GM23338 (cell line): ENCODE measurements around the gene PPP1R16B. TPM values are rescaled to one million over a fixed set of nuclear protein-coding genes. Genes with fewer than 3 reads are reported as not detected.

Source experiments
- ATAC-seq: fragments of 200-7000 bp; cut with Tn5 transposase; 3 replicates; pipeline ENCODE4 v1.9.1; 2020
- DNase-seq: peaks from one replicate; pipeline ENCODE4 v3.0.0-alpha.2; 2015; ENCODE audit warnings: low spot score
- H2AFZ ChIP-seq: fragments of 200-600 bp; sonication (generic); 2 replicates; pipeline ENCODE4 v1.8.0; 2016; ENCODE audit warnings: antibody characterized with exemption, mild to moderate bottlenecking, moderate library complexity
- H3F3A ChIP-seq: fragments of 200-600 bp; sonication (generic); replicated peaks from 2 replicates; pipeline ENCODE4 v1.8.0; 2017; ENCODE audit warnings: antibody characterized with exemption, mixed run types, low read depth
- H3K27ac ChIP-seq: fragments of 200-600 bp; sonication (generic); 2 replicates; pipeline ENCODE4 v1.6.1; 2016; ENCODE audit warnings: low read depth
- H3K27me3 ChIP-seq: fragments of 200-600 bp; sonication (generic); 2 replicates; pipeline ENCODE4 v1.8.0; 2016; ENCODE audit warnings: mild to moderate bottlenecking, mixed run types, moderate library complexity; ENCODE audit not compliant: insufficient read depth
- H3K36me3 ChIP-seq: fragments of 200-600 bp; sonication (generic); 2 replicates; pipeline ENCODE4 v1.8.0; 2016; ENCODE audit warnings: mild to moderate bottlenecking; ENCODE audit not compliant: insufficient read depth
- H3K4me1 ChIP-seq: fragments of 200-600 bp; sonication (generic); 2 replicates; pipeline ENCODE4 v1.8.0; 2016; ENCODE audit warnings: mild to moderate bottlenecking, moderate library complexity; ENCODE audit not compliant: insufficient read depth
- H3K4me2 ChIP-seq: fragments of 200-600 bp; sonication (generic); 2 replicates; pipeline ENCODE4 v1.7.1; 2017; ENCODE audit warnings: mixed run types
- H3K4me3 ChIP-seq: fragments of 200-600 bp; sonication (generic); 2 replicates; pipeline ENCODE4 v1.6.1; 2016; ENCODE audit warnings: mixed run types
- H3K79me2 ChIP-seq: fragments of 200-600 bp; sonication (generic); replicated peaks from 2 replicates; pipeline ENCODE4 v1.8.0; 2017; ENCODE audit warnings: mild to moderate bottlenecking; ENCODE audit not compliant: insufficient read depth
- H3K9me2 ChIP-seq: fragments of 200-600 bp; sonication (generic); 2 replicates; pipeline ENCODE4 v1.8.0; 2017; ENCODE audit not compliant: insufficient read depth
- H4K20me1 ChIP-seq: fragments of 200-600 bp; sonication (generic); replicated peaks from 2 replicates; pipeline ENCODE4 v1.8.0; 2017; ENCODE audit warnings: mild to moderate bottlenecking; ENCODE audit not compliant: insufficient read depth
- H3K27ac Mint-ChIP-seq: 2 replicates; pipeline ENCODE4 v1.8.0; 2020; ENCODE audit warnings: inconsistent platforms, mild to moderate bottlenecking, moderate library complexity, mixed read lengths
- H3K27me3 Mint-ChIP-seq: 3 replicates; pipeline ENCODE4 v1.8.0; 2022; ENCODE audit warnings: low read depth, mild to moderate bottlenecking, moderate library complexity, mixed read lengths, inconsistent platforms; ENCODE audit not compliant: insufficient read depth, poor library complexity
- H3K36me3 Mint-ChIP-seq: 3 replicates; pipeline ENCODE4 v1.8.0; 2021; ENCODE audit warnings: low read depth, mild to moderate bottlenecking, inconsistent platforms, moderate library complexity, mixed read lengths
- H3K4me1 Mint-ChIP-seq: 3 replicates; pipeline ENCODE4 v1.8.0; 2020; ENCODE audit warnings: mild to moderate bottlenecking, inconsistent platforms, mixed read lengths
- H3K4me3 Mint-ChIP-seq: 3 replicates; pipeline ENCODE4 v1.8.0; 2021; ENCODE audit warnings: moderate library complexity, mild to moderate bottlenecking, inconsistent platforms, mixed read lengths
- H3K9me3 Mint-ChIP-seq: 3 replicates; pipeline ENCODE4 v1.8.0; 2020; ENCODE audit warnings: moderate library complexity, mild to moderate bottlenecking, inconsistent platforms, mixed read lengths
- EZH2phosphoT487 ChIP-seq: fragments of 200-600 bp; sonication (generic); IDR thresholded peaks from one replicate; pipeline ENCODE4 v1.8.1; 2018; ENCODE audit warnings: antibody characterized with exemption; ENCODE audit not compliant: unreplicated experiment
- JUNB ChIP-seq: IDR thresholded peaks from one replicate; pipeline ENCODE4 v1.6.1; 2016; ENCODE audit warnings: antibody characterized with exemption; ENCODE audit not compliant: unreplicated experiment
- NANOG ChIP-seq: IDR thresholded peaks from 2 replicates; pipeline ENCODE4 v1.6.1; 2016; ENCODE audit warnings: antibody characterized with exemption, borderline replicate concordance
- POLR2AphosphoS5 ChIP-seq: IDR thresholded peaks from 2 replicates; pipeline ENCODE4 v1.6.1; 2016; ENCODE audit warnings: antibody characterized with exemption, low read depth
- STAT1 ChIP-seq: IDR thresholded peaks from one replicate; pipeline ENCODE4 v1.6.1; 2016; ENCODE audit warnings: antibody characterized with exemption; ENCODE audit not compliant: unreplicated experiment
- ZNF114 ChIP-seq: fragments of 250-450 bp; sonication (Bioruptor Pico); IDR thresholded peaks from 2 replicates; pipeline ENCODE4 v1.5.0; 2020; ENCODE audit warnings: mild to moderate bottlenecking, moderate library complexity
- ZNF331 ChIP-seq: fragments of 250-450 bp; sonication (Bioruptor Pico); IDR thresholded peaks from 2 replicates; pipeline ENCODE4 v1.5.0; 2020; ENCODE audit warnings: low read depth, mild to moderate bottlenecking, moderate library complexity
- polyA plus RNA-seq: library from polyadenylated mRNA; unstranded; fragments of >200 nt; fragmentation: Nextera tagmentation; extraction: Ambion mirVana; gene quantifications from 2 replicates; pipeline ENCODE4 v1.2.1, GENCODE V29; 2016
- total RNA-seq: library from RNA; depleted of rRNA; stranded (reverse); fragments of >200 nt; shearing (Covaris generic); gene quantifications from 2 replicates; pipeline ENCODE4 v1.2.3, GENCODE V29; 2014
- TF ChIP-seq, protein P1 (sequence below): IDR thresholded peaks from one replicate; pipeline ENCODE4 v1.6.1; 2018; ENCODE audit warnings: antibody characterized with exemption; ENCODE audit not compliant: unreplicated experiment
- TF ChIP-seq, protein P2 (sequence below), 2 experiments: fragments of 200-600 bp in 1 of 2; sonication (generic) in 1 of 2; conservative IDR thresholded peaks; 2 replicates each; pipeline versions ENCODE4 v1.5.1 to v1.6.1; 2016 to 2017; ENCODE audit warnings: antibody characterized with exemption in 2 of 2, low read depth in 2 of 2, mild to moderate bottlenecking in 2 of 2, moderate library complexity in 1 of 2

Gene PPP1R16B
- total and polyA plus RNA-seq, 2 experiments from 2014 or later: 1.6 to 11.5 TPM

DNA sequence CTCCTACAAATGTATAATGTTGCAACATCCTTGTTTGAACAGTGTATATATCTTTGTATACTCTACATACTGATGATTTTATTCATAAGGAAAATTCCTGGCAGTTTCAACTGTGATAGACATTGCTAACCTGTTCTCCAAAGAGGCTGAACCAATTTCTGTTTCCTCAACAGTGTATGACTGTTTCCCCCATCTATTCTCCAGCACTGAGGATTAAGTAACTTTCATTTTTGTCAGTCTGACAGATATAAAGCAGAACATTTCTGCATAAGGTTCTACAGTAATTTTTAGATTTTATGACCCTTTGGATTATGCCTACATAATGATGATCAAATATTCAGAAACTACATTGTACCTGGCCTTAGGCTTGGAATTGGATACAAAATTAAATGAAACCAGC, 9.9 kb downstream of the PPP1R16B start:
- Histone ChIP-seq H3K36me3 (no peaks in the 10 kb centered on the region), H3K27me3 (no peaks in the 10 kb centered on the region), H3K27ac (no peak overlapping the region), H2AFZ (no peak overlapping the region), H3K4me3 (no peak overlapping the region), H4K20me1 (peaks cover 7% of the 10 kb centered on the region), H3K79me2 (peaks cover 10% of the 10 kb centered on the region), H3F3A (no peaks in the 10 kb centered on the region), H3K4me2 (no peak overlapping the region), H3K9me2 (no peaks in the 10 kb centered on the region), H3K4me1 (peaks cover 14% of the 10 kb centered on the region)
- H3K4me3 Mint-ChIP-seq: no peak overlapping the region
- no peak for DNase-seq
- no peaks in the 10 kb centered on the region for H3K36me3 Mint-ChIP-seq
- ATAC-seq: no peak
- H3K27me3 Mint-ChIP-seq: peaks cover 8% of the 10 kb centered on the region
- H3K9me3 Mint-ChIP-seq: no peaks in the 10 kb centered on the region
- TF ChIP-seq ZNF114 (CRISPR knock-in tag) (no peak), POLR2AphosphoS5 (no peak), STAT1 (no peak), JUNB (no peak), EZH2phosphoT487 (no peak), ZNF331 (CRISPR knock-in tag) (no peak), NANOG (no peak)
- TF ChIP-seq, protein P1, sequence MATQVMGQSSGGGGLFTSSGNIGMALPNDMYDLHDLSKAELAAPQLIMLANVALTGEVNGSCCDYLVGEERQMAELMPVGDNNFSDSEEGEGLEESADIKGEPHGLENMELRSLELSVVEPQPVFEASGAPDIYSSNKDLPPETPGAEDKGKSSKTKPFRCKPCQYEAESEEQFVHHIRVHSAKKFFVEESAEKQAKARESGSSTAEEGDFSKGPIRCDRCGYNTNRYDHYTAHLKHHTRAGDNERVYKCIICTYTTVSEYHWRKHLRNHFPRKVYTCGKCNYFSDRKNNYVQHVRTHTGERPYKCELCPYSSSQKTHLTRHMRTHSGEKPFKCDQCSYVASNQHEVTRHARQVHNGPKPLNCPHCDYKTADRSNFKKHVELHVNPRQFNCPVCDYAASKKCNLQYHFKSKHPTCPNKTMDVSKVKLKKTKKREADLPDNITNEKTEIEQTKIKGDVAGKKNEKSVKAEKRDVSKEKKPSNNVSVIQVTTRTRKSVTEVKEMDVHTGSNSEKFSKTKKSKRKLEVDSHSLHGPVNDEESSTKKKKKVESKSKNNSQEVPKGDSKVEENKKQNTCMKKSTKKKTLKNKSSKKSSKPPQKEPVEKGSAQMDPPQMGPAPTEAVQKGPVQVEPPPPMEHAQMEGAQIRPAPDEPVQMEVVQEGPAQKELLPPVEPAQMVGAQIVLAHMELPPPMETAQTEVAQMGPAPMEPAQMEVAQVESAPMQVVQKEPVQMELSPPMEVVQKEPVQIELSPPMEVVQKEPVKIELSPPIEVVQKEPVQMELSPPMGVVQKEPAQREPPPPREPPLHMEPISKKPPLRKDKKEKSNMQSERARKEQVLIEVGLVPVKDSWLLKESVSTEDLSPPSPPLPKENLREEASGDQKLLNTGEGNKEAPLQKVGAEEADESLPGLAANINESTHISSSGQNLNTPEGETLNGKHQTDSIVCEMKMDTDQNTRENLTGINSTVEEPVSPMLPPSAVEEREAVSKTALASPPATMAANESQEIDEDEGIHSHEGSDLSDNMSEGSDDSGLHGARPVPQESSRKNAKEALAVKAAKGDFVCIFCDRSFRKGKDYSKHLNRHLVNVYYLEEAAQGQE: no peak
- peaks cover 24% of the 10 kb centered on the region for H3K4me1 Mint-ChIP-seq
- H3K27ac Mint-ChIP-seq: no peak overlapping the region

DNA sequence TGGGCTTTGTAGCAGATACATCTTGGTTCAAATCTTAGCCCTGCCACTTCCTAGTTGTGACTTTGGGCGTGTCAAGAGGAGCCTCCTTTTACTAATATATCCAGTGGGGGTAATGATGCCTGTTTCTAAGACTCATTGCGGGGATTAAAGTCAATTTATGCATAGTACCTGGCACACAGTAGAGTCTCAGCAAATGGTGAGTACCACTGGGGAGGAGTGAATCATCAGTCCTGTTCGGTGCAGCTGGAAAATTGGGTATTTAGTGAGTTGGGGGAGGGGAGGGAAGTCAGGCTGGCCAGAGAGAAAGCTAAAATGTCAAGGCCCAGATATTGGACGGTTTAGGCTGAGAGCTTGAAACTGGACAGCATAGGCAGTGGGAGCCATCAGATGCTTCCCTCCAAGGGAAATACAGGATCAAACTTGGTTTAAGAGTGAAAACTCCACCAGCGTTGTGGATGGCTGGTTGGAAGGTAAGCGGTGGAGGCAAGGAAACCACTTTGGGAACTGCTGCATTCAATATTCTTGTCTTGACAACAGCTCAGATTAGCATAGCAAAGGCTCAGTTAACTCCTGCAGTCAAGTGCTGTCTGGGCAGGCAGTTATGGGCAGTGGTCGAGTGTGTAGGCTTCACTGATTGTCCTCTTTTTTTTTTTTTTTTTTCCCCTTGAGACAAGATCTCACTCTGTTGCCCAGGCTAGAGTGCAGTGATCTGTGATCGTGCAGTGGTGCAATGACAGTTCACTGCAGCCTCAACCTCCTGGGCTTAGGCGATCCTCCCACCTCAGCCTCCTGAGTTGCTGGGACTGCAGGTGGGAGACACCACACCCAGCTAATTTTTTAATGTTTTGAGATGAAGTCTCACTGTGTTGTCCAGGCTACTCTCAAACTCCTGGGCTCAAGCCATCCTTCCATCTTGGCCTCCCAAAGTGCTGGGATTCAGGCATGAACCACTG, 12.9 kb downstream of the PPP1R16B start:
- peaks cover 2% of the 10 kb centered on the region; the same call in 1 of the 2 replicates for H4K20me1 ChIP-seq
- no peak overlapping the region; the same call in 2 of the 3 replicates for H3K4me3 Mint-ChIP-seq
- H3K27me3 ChIP-seq: no peaks in the 10 kb centered on the region
- H3K27me3 Mint-ChIP-seq: peaks cover 7% of the 10 kb centered on the region
- H3K79me2 ChIP-seq: peaks cover 14% of the 10 kb centered on the region
- H3K36me3 ChIP-seq: no peaks in the 10 kb centered on the region
- H3K27ac Mint-ChIP-seq: no peak overlapping the region; the same call in 1 of the 2 replicates
- no peak overlapping the region for H3K27ac ChIP-seq
- peaks cover 11% of the 10 kb centered on the region for H3K4me1 ChIP-seq
- H3K36me3 Mint-ChIP-seq: no peaks in the 10 kb centered on the region
- H3K4me2 ChIP-seq: peak overlapping the region; percentile 63; the same call in 1 of the 2 replicates
- ATAC-seq (peak; percentile 74), DNase-seq (peak; percentile 47)
- TF ChIP-seq, protein P2, sequence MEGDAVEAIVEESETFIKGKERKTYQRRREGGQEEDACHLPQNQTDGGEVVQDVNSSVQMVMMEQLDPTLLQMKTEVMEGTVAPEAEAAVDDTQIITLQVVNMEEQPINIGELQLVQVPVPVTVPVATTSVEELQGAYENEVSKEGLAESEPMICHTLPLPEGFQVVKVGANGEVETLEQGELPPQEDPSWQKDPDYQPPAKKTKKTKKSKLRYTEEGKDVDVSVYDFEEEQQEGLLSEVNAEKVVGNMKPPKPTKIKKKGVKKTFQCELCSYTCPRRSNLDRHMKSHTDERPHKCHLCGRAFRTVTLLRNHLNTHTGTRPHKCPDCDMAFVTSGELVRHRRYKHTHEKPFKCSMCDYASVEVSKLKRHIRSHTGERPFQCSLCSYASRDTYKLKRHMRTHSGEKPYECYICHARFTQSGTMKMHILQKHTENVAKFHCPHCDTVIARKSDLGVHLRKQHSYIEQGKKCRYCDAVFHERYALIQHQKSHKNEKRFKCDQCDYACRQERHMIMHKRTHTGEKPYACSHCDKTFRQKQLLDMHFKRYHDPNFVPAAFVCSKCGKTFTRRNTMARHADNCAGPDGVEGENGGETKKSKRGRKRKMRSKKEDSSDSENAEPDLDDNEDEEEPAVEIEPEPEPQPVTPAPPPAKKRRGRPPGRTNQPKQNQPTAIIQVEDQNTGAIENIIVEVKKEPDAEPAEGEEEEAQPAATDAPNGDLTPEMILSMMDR (conservative IDR thresholded peaks at IDR 0.05; ENCODE audit: low read depth in 2 of 2): no peak
- H2AFZ ChIP-seq: no peak overlapping the region
- H3K4me3 ChIP-seq: 0 out of 2 replicates have a peak overlapping the region, but pooled peaks have one; percentile 14
- H3K4me1 Mint-ChIP-seq: peaks cover 19% of the 10 kb centered on the region
- no peaks in the 10 kb centered on the region for H3F3A ChIP-seq
- H3K9me2 ChIP-seq: no peaks in the 10 kb centered on the region
- H3K9me3 Mint-ChIP-seq: no peaks in the 10 kb centered on the region
